ENCODE data around the gene AKAP13.

DNA sequence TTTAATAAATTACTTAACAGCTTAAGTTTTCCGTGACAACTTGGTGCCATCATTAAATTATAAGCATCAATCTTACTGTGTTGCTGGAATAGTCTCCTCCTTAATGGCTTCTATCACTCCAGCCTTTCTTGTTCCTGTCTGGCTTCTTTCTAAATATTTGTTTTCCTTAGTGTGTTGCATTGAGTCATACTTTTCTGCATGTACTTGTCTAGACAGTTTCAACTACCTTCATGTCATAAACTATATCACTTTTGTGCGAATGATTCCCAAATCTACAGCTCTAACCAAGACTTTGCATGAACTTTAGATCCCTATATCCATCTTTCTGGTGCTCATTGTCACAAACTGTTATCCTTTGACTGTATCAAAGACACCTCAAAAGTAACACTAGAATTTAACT, 78.4 kb downstream of the AKAP13 start:
- no peak for TF ChIP-seq KDM1A (CRISPR knock-in tag; IDR thresholded peaks at IDR 0.05)
- TF ChIP-seq ZSCAN9 (CRISPR knock-in tag; IDR thresholded peaks at IDR 0.05; ENCODE audit: borderline replicate concordance) = no peak
- TF ChIP-seq SMAD1 (CRISPR knock-in tag; IDR thresholded peaks at IDR 0.05; ENCODE audit: borderline replicate concordance, low read depth) = no peak
- TF ChIP-seq HCFC1 (IDR thresholded peaks at IDR 0.05; ENCODE audit: low read depth, low read length) = no peak
- TF ChIP-seq TOE1 (CRISPR knock-in tag; IDR thresholded peaks at IDR 0.05) = no peak
- no peak for TF ChIP-seq SP1 (IDR thresholded peaks at IDR 0.05)
- no peak for TF ChIP-seq SP1 (CRISPR knock-in tag; IDR thresholded peaks at IDR 0.05)
- no peak for TF ChIP-seq NCOR1 (IDR thresholded peaks at IDR 0.05; ENCODE audit: borderline replicate concordance, low read length)
- TF ChIP-seq, protein P1, sequence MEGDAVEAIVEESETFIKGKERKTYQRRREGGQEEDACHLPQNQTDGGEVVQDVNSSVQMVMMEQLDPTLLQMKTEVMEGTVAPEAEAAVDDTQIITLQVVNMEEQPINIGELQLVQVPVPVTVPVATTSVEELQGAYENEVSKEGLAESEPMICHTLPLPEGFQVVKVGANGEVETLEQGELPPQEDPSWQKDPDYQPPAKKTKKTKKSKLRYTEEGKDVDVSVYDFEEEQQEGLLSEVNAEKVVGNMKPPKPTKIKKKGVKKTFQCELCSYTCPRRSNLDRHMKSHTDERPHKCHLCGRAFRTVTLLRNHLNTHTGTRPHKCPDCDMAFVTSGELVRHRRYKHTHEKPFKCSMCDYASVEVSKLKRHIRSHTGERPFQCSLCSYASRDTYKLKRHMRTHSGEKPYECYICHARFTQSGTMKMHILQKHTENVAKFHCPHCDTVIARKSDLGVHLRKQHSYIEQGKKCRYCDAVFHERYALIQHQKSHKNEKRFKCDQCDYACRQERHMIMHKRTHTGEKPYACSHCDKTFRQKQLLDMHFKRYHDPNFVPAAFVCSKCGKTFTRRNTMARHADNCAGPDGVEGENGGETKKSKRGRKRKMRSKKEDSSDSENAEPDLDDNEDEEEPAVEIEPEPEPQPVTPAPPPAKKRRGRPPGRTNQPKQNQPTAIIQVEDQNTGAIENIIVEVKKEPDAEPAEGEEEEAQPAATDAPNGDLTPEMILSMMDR (CRISPR knock-in tag; IDR thresholded peaks at IDR 0.05) = no peak
- no peak for TF ChIP-seq FOXK2 (IDR thresholded peaks at IDR 0.05)
- TF ChIP-seq TCF7L2 (IDR thresholded peaks at IDR 0.05; ENCODE audit: low read depth, low read length) = no peak
- TF ChIP-seq FOXA1 (IDR thresholded peaks at IDR 0.05) = no peak
- TF ChIP-seq FOXA1 (CRISPR knock-in tag; IDR thresholded peaks at IDR 0.05) = no peak
- TF ChIP-seq ZNF207 (IDR thresholded peaks at IDR 0.05; ENCODE audit: borderline replicate concordance) = no peak
- no peak for TF ChIP-seq SUZ12 (IDR thresholded peaks at IDR 0.05; ENCODE audit: low read depth, low read length)
- no peak for TF ChIP-seq NR2F1 (CRISPR knock-in tag; IDR thresholded peaks at IDR 0.05)
